LNCaP clone FGC (cell line): ENCODE data around the gene GINS1.

Source experiments
- DNase-seq: peaks from one replicate; pipeline ENCODE4 v3.0.0-alpha.2; 2011; ENCODE audit warnings: low read depth
- H3K4me3 ChIP-seq: 2 replicates; pipeline ENCODE4 v1.5.1; 2011; ENCODE audit warnings: mild to moderate bottlenecking, low read depth, low read length, control low read depth
- CTCF ChIP-seq: IDR thresholded peaks from 2 replicates; pipeline ENCODE4 v1.5.1; 2012; ENCODE audit warnings: mild to moderate bottlenecking; ENCODE audit not compliant: control insufficient read depth, insufficient read depth; ENCODE audit errors: extremely low read depth

The GINS1 gene

GRCh38 chr20:25481918-25482253 is 74.4 kb downstream of the GINS1 start:
- no peak for DNase-seq
- TF ChIP-seq CTCF, result no peak
- no peak overlapping the region for H3K4me3 ChIP-seq

- DNase-seq, result no peak
Measured at GRCh38 chr20:25483431-25484132, 76.1 kb downstream of the GINS1 start.

GRCh38 chr20:25484224-25484846 is 76.9 kb downstream of the GINS1 start:
- no peak for DNase-seq
- TF ChIP-seq CTCF, result peak; percentile 22; the same call in 1 of the 2 replicates
- no peak overlapping the region for H3K4me3 ChIP-seq

More at GRCh38 chr20:25483431-25484132, 76.1 kb downstream of the GINS1 start:
- TF ChIP-seq CTCF, result no peak
- H3K4me3 ChIP-seq, result no peak overlapping the region

GRCh38 chr20:25484911-25485511 is 77.5 kb downstream of the GINS1 start:
- no peak for DNase-seq
- H3K4me3 ChIP-seq, result no peak overlapping the region
- TF ChIP-seq CTCF, result no peak

GRCh38 chr20:25485872-25486271 is 78.4 kb downstream of the GINS1 start:
- DNase-seq, result no peak
- TF ChIP-seq CTCF, result no peak
- no peak overlapping the region for H3K4me3 ChIP-seq

- TF ChIP-seq CTCF, result no peak
- no peak overlapping the region for H3K4me3 ChIP-seq
- no peak for DNase-seq
Measured at GRCh38 chr20:25486377-25486776, 78.9 kb downstream of the GINS1 start.

- no peak for DNase-seq
- no peak for TF ChIP-seq CTCF
- no peak overlapping the region for H3K4me3 ChIP-seq
Measured at GRCh38 chr20:25487306-25487705, 79.8 kb downstream of the GINS1 start.
